ENCODE measurements around the gene CRADD. TPM values are rescaled to one million over a fixed set of nuclear protein-coding genes. Genes with fewer than 3 reads are reported as not detected.

CRADD gene
- total RNA-seq, 4 donors from 2014 or later = 29.3 to 61.7 (median 46.5) TPM

- H3K9me3 ChIP-seq = no peaks in the 10 kb centered on the region
- no peaks in the 10 kb centered on the region for H3K27me3 ChIP-seq
- H3K27ac ChIP-seq = no peak overlapping the region
- no peaks in the 10 kb centered on the region for H3K36me3 ChIP-seq
- 59% methylated on average over 1 of the region's 1 CpG for WGBS
- TF ChIP-seq EP300 (IDR thresholded peaks at IDR 0.05) (no peak), POLR2A (IDR thresholded peaks at IDR 0.05) (no peak), CTCF (IDR thresholded peaks at IDR 0.05) (no peak), POLR2AphosphoS5 (IDR thresholded peaks at IDR 0.05) (no peak)
- no peak for DNase-seq (ENCODE audit: low spot score in 2 of 2)
- H3K4me3 ChIP-seq = no peak overlapping the region
- H3K4me1 ChIP-seq = no peaks in the 10 kb centered on the region
Observed at GRCh38 chr12:93757792-93758694, 80.9 kb downstream of the CRADD start.

GRCh38 chr12:93758801-93759373 is 81.7 kb downstream of the CRADD start:
- no peak overlapping the region for H3K27ac ChIP-seq
- H3K9me3 ChIP-seq = no peaks in the 10 kb centered on the region
- TF ChIP-seq CTCF (IDR thresholded peaks at IDR 0.05) (no peak), POLR2A (IDR thresholded peaks at IDR 0.05) (no peak), EP300 (IDR thresholded peaks at IDR 0.05) (no peak), POLR2AphosphoS5 (IDR thresholded peaks at IDR 0.05) (no peak)
- DNase-seq (ENCODE audit: low spot score in 2 of 2) = no peak
- WGBS = 89% methylated on average over 1 of the region's 1 CpG
- no peak overlapping the region for H3K4me3 ChIP-seq
- no peaks in the 10 kb centered on the region for H3K4me1 ChIP-seq
- H3K36me3 ChIP-seq = no peaks in the 10 kb centered on the region
- no peaks in the 10 kb centered on the region for H3K27me3 ChIP-seq

- no peak for TF ChIP-seq CTCF (IDR thresholded peaks at IDR 0.05)
- no peak for TF ChIP-seq POLR2A (IDR thresholded peaks at IDR 0.05)
- TF ChIP-seq EP300 (IDR thresholded peaks at IDR 0.05) = no peak
- TF ChIP-seq POLR2AphosphoS5 (IDR thresholded peaks at IDR 0.05) = no peak
- Histone ChIP-seq H3K27me3 (no peaks in the 10 kb centered on the region), H3K27ac (no peak overlapping the region), H3K36me3 (no peaks in the 10 kb centered on the region), H3K9me3 (no peaks in the 10 kb centered on the region), H3K4me1 (no peaks in the 10 kb centered on the region), H3K4me3 (no peak overlapping the region)
- no peak for DNase-seq (ENCODE audit: low spot score in 2 of 2)
- WGBS = 68% methylated on average over 2 of the region's 2 CpGs
Observed at GRCh38 chr12:93759512-93760081, 82.4 kb downstream of the CRADD start.

- Histone ChIP-seq H3K27ac (no peak overlapping the region), H3K9me3 (no peaks in the 10 kb centered on the region), H3K4me1 (no peaks in the 10 kb centered on the region), H3K36me3 (no peaks in the 10 kb centered on the region), H3K4me3 (no peak overlapping the region), H3K27me3 (no peaks in the 10 kb centered on the region)
- 98% methylated on average over 3 of the region's 3 CpGs for WGBS
- DNase-seq (ENCODE audit: low spot score in 2 of 2) = no peak
- TF ChIP-seq POLR2A (IDR thresholded peaks at IDR 0.05) (no peak), CTCF (IDR thresholded peaks at IDR 0.05) (no peak), EP300 (IDR thresholded peaks at IDR 0.05) (no peak), POLR2AphosphoS5 (IDR thresholded peaks at IDR 0.05) (no peak)
Observed at GRCh38 chr12:93760275-93760875, 83.2 kb downstream of the CRADD start.

Data from suprapubic skin (tissue), 4 donors.